ENCODE data around the gene PMM2. TPM values are rescaled to one million over a fixed set of nuclear protein-coding genes. Genes with fewer than 3 reads are reported as not detected.

Gene PMM2
- total RNA-seq, 1 donor = 42.7 TPM

DNA sequence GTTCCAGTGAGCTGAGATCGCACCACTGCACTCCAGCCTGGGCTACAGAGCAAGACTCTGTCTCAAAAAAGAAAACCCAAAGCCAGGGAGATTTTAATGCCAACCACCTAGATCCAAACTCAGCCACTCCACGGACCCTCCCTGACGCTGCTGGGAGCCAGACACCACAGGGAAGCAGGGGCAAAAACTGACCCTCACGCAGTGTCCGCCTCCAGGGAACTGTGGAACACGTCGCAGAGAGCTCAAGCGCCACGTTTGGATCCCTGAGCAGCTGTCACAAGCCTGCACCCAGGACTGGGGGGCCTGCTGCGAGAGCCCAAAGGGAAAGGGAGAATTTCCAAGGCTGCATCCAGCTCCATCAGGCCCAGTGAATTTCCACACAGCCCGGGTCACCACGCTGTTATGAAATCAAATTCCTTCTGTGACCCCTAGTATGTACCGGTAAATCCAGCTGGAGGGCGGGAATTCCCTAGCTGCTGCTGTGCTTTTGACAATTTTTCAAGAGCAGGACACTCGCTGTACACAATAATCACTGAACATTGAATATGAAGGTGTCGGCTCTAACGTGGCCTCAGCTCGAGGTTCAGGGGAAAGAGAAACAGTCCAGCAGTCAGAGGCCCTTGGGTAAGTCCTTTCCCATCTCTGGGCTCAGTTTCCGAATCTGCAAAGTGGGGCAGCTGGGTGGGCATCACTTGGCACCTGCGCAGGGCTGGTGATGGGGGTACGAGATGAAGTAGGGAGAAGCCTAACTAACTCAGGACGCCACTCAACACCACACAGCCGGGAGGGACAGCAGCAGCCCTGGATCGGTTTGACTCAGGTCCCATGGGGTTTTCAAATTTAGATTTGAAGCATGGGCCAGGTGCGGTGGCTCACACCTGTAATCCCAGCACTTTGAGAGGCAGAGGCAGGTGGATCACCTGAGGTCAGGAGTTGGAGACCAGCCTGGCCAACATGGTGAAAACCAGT lies 62.6 kb downstream of the PMM2 start:
- Histone ChIP-seq H3K27me3 (ENCODE audit: insufficient read depth, low read length) (no peaks in the 10 kb centered on the region), H2AFZ (ENCODE audit: low read length) (no peak overlapping the region), H3K36me3 (ENCODE audit: insufficient read depth, low read length) (peaks cover 26% of the 10 kb centered on the region), H3K4me1 (ENCODE audit: insufficient read depth, low read length) (peaks cover 19% of the 10 kb centered on the region), H4K20me1 (ENCODE audit: insufficient read depth, low read length) (peaks cover 64% of the 10 kb centered on the region), H3K4me2 (ENCODE audit: insufficient read depth, low read length) (no peak overlapping the region), H3K27ac (ENCODE audit: low read depth, low read length) (no peak overlapping the region), H3K4me3 (ENCODE audit: insufficient read depth, low read length) (no peak overlapping the region), H3K79me2 (ENCODE audit: insufficient read depth, low read length) (peaks cover 64% of the 10 kb centered on the region), H3K9me3 (ENCODE audit: low read depth, low read length) (no peaks in the 10 kb centered on the region)
- DNase-seq (ENCODE audit: insufficient read length, low spot score, missing footprints) = no peak
- TF ChIP-seq, protein P1, sequence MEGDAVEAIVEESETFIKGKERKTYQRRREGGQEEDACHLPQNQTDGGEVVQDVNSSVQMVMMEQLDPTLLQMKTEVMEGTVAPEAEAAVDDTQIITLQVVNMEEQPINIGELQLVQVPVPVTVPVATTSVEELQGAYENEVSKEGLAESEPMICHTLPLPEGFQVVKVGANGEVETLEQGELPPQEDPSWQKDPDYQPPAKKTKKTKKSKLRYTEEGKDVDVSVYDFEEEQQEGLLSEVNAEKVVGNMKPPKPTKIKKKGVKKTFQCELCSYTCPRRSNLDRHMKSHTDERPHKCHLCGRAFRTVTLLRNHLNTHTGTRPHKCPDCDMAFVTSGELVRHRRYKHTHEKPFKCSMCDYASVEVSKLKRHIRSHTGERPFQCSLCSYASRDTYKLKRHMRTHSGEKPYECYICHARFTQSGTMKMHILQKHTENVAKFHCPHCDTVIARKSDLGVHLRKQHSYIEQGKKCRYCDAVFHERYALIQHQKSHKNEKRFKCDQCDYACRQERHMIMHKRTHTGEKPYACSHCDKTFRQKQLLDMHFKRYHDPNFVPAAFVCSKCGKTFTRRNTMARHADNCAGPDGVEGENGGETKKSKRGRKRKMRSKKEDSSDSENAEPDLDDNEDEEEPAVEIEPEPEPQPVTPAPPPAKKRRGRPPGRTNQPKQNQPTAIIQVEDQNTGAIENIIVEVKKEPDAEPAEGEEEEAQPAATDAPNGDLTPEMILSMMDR (IDR thresholded peaks at IDR 0.05; ENCODE audit: extremely low read depth, low read depth, low read length) = no peak

DNA sequence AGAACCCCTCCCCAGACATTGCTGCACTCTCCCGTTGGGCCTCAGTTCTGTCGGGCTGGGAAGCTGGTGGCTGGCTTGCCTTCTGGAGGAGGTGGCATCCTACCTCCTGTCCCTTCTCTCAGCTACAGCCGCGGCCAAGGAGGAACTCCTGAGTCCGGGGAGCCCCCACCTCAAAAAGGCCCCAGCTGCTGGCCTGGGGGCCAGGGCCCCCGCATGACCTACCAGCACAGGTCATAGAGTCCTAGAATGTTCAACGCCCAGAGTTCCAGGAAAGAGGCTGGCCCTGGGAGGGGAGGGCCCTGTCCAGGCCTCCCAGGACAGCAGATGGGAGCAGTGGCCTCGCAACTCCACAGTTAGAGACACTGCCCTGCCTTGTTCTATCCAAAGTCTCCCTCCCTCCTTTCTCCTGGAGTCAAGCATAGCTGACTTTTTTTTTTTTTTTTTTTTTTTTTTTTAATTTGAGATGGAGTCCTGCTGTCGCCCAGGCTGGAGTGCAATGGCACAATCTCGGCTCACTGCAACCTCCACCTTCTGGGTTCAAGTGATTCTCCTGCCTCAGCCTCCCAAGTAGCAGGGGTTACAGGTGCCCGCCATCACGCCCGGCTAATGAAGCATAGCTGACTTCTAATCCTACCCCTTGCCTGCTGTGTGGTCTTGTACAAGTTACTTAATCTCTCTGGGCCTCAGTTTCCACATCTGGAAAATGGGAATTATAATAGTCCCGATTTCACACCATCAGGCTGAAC lies 64.1 kb downstream of the PMM2 start:
- no peak overlapping the region for H3K4me3 ChIP-seq (ENCODE audit: insufficient read depth, low read length)
- no peak overlapping the region for H3K27ac ChIP-seq (ENCODE audit: low read depth, low read length)
- no peaks in the 10 kb centered on the region for H3K9me3 ChIP-seq (ENCODE audit: low read depth, low read length)
- TF ChIP-seq, protein P1 (IDR thresholded peaks at IDR 0.05; ENCODE audit: extremely low read depth, low read depth, low read length) = no peak
- peaks cover 23% of the 10 kb centered on the region for H3K4me1 ChIP-seq (ENCODE audit: insufficient read depth, low read length)
- no peak for DNase-seq (ENCODE audit: insufficient read length, low spot score, missing footprints)
- peaks cover 67% of the 10 kb centered on the region for H4K20me1 ChIP-seq (ENCODE audit: insufficient read depth, low read length)
- peaks cover 80% of the 10 kb centered on the region for H3K79me2 ChIP-seq (ENCODE audit: insufficient read depth, low read length)
- no peaks in the 10 kb centered on the region for H3K27me3 ChIP-seq (ENCODE audit: insufficient read depth, low read length)
- H3K36me3 ChIP-seq (ENCODE audit: insufficient read depth, low read length) = peaks cover 12% of the 10 kb centered on the region
- no peak overlapping the region for H2AFZ ChIP-seq (ENCODE audit: low read length)
- H3K4me2 ChIP-seq (ENCODE audit: insufficient read depth, low read length) = no peak overlapping the region

DNA sequence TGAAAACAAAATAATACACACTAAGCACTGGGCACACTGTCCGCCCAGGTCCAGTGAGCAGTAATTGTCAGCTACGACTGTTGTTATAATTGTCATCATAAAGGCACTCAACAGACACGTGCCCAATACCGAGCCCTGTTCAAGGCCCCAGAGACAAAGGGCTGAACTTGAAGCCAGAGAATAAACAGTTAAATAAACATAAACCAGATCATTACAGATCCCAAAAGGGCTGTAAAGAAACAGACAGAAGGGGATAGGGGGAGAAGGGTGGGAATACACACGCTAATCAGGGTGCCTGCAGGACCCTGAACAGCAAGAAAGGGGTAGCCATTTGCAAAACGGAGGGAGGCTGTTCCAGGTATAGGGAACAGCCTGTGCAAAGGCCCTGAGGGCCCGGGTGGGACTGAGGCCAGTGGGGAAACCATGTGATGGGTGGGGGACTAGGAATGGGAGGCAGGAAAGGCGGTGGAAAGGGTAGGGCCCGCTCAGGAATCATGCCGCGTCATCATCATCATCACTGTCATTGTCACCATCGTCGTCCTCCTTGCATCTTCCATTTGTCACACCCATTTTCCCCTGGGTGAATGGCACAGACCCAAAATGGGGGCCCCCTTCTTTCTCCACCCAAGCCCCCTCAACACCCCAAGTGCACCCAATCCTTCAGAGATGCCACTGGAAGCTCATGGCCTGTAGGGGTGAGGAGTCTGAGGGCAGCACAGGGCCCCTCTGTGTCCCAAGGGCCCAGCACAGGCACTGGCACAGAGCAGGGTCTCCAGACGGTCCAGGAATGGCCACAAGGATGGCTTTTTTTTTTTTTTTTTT lies 64.9 kb downstream of the PMM2 start:
- no peak overlapping the region for H2AFZ ChIP-seq (ENCODE audit: low read length)
- DNase-seq (ENCODE audit: insufficient read length, low spot score, missing footprints) = peak; percentile 64
- peaks cover 66% of the 10 kb centered on the region for H4K20me1 ChIP-seq (ENCODE audit: insufficient read depth, low read length)
- TF ChIP-seq, protein P1 (IDR thresholded peaks at IDR 0.05; ENCODE audit: extremely low read depth, low read depth, low read length) = no peak
- H3K36me3 ChIP-seq (ENCODE audit: insufficient read depth, low read length) = peaks cover 10% of the 10 kb centered on the region
- H3K79me2 ChIP-seq (ENCODE audit: insufficient read depth, low read length) = peaks cover 88% of the 10 kb centered on the region
- H3K4me1 ChIP-seq (ENCODE audit: insufficient read depth, low read length) = peaks cover 26% of the 10 kb centered on the region
- H3K9me3 ChIP-seq (ENCODE audit: low read depth, low read length) = no peaks in the 10 kb centered on the region
- no peak overlapping the region for H3K4me2 ChIP-seq (ENCODE audit: insufficient read depth, low read length)
- H3K27ac ChIP-seq (ENCODE audit: low read depth, low read length) = no peak overlapping the region
- no peaks in the 10 kb centered on the region for H3K27me3 ChIP-seq (ENCODE audit: insufficient read depth, low read length)
- no peak overlapping the region for H3K4me3 ChIP-seq (ENCODE audit: insufficient read depth, low read length)
